SK-N-SH (cell line): Measurements from ENCODE around the gene NPM1. TPM values are rescaled to one million over a fixed set of nuclear protein-coding genes. Genes with fewer than 3 reads are reported as not detected.
A peak's percentile ranks its signal among the peaks of the same experiment; 100 is the strongest.

ENCODE experiments used
- CTCF ChIA-PET: fragments of 300-600, 350-600 bp; formaldehyde crosslinking; extraction: SDS; loops from one replicate; lab custom pipeline; 2021; lab: Yijun Ruan, JAX
- POLR2A ChIA-PET: fragments of 350-600 bp; sonication (Branson Sonifier 250); formaldehyde crosslinking; extraction: SDS; loops from one replicate; lab custom pipeline; 2020; ENCODE audit warnings: antibody characterized with exemption, inconsistent platforms; lab: Yijun Ruan, JAX
- DNase-seq: peaks from one replicate; pipeline ENCODE4 v3.0.0; 2012
- H2AFZ ChIP-seq: fragments of 200-600 bp; sonication (generic); 2 replicates; pipeline ENCODE4 v1.8.1; 2016; ENCODE audit warnings: antibody characterized with exemption, mild to moderate bottlenecking, low read depth
- H3F3A ChIP-seq: fragments of 200-600 bp; sonication (generic); replicated peaks from 2 replicates; pipeline ENCODE3; 2016; ENCODE audit warnings: antibody characterized with exemption, mild to moderate bottlenecking; ENCODE audit not compliant: insufficient read depth
- H3K27ac ChIP-seq, 2 experiments: fragments of 200-500 bp in 1 of 2; fragments of 200-600 bp in 1 of 2; sonication (Bioruptor generic) in 1 of 2; sonication (generic), shearing (Covaris generic) in 1 of 2; 2 replicates each; pipeline versions ENCODE4 v1.5.1 to v1.6.1; 2014 to 2016; ENCODE audit warnings: low read depth in 2 of 2, inconsistent platforms in 1 of 2, low read length in 1 of 2, mild to moderate bottlenecking in 1 of 2, mixed read lengths in 1 of 2
- H3K27me3 ChIP-seq: fragments of 200-600 bp; sonication (generic), shearing (Covaris generic); 2 replicates; pipeline ENCODE4 v1.6.1; 2016; ENCODE audit warnings: mixed run types; ENCODE audit not compliant: insufficient read depth
- H3K36me3 ChIP-seq, 2 experiments: fragments of 200-500 bp in 1 of 2; fragments of 200-600 bp in 1 of 2; sonication (Bioruptor generic) in 1 of 2; sonication (generic) in 1 of 2; replicated peaks in 1 of 2; 2 replicates each; pipeline versions ENCODE3 to v1.5.1; 2014 to 2016; ENCODE audit warnings: low read length in 1 of 2, mild to moderate bottlenecking in 1 of 2; ENCODE audit not compliant: insufficient read depth in 2 of 2, control insufficient read depth in 1 of 2
- H3K4me1 ChIP-seq, 2 experiments: fragments of 200-500 bp in 1 of 2; fragments of 200-600 bp in 1 of 2; sonication (Bioruptor generic) in 1 of 2; sonication (generic), shearing (Covaris generic) in 1 of 2; 2 replicates each; pipeline versions ENCODE4 v1.5.1 to v1.6.1; 2014 to 2016; ENCODE audit warnings: low read depth in 1 of 2, low read length in 1 of 2, mixed run types in 1 of 2; ENCODE audit not compliant: insufficient read depth in 2 of 2, control insufficient read depth in 1 of 2
- H3K4me2 ChIP-seq: fragments of 200-600 bp; sonication (generic), shearing (Covaris generic); 2 replicates; pipeline ENCODE4 v1.6.1; 2017; ENCODE audit warnings: mixed run types
- H3K4me3 ChIP-seq, 2 experiments: fragments of 200-500 bp in 1 of 2; fragments of 200-600 bp in 1 of 2; sonication (Bioruptor generic) in 1 of 2; sonication (generic), shearing (Covaris generic) in 1 of 2; 2 replicates each; pipeline versions ENCODE4 v1.5.1 to v1.8.1; 2014 to 2016; ENCODE audit warnings: low read depth in 2 of 2, inconsistent platforms in 1 of 2, low read length in 1 of 2, mild to moderate bottlenecking in 1 of 2, mixed read lengths in 1 of 2, moderate library complexity in 1 of 2
- H3K79me2 ChIP-seq: fragments of 200-600 bp; sonication (generic); 2 replicates; pipeline ENCODE4 v1.8.1; 2017; ENCODE audit warnings: mild to moderate bottlenecking; ENCODE audit not compliant: insufficient read depth
- H3K9ac ChIP-seq: fragments of 200-600 bp; sonication (generic); 2 replicates; pipeline ENCODE4 v1.6.1; 2017; ENCODE audit warnings: mixed run types
- H3K9me2 ChIP-seq: fragments of 200-600 bp; sonication (generic); 2 replicates; pipeline ENCODE4 v1.6.1; 2017; ENCODE audit warnings: mixed run types
- H3K9me3 ChIP-seq: fragments of 200-600 bp; sonication (generic); 2 replicates; pipeline ENCODE4 v1.6.1; 2017; ENCODE audit warnings: mixed run types, mild to moderate bottlenecking, moderate library complexity
- H4K20me1 ChIP-seq: fragments of 200-600 bp; sonication (generic); 2 replicates; pipeline ENCODE4 v1.6.1; 2017; ENCODE audit warnings: mild to moderate bottlenecking, mixed run types; ENCODE audit not compliant: insufficient read depth
- EZH2phosphoT487 ChIP-seq: fragments of 200-600 bp; sonication (generic); IDR thresholded peaks from 2 replicates; pipeline ENCODE4 v1.6.1; 2017; ENCODE audit warnings: low read depth, mixed run types, mild to moderate bottlenecking, antibody characterized with exemption, moderate library complexity, borderline replicate concordance
- GABPA ChIP-seq: IDR thresholded peaks from 2 replicates; pipeline ENCODE4 v1.4.0; 2012; ENCODE audit warnings: low read depth, mild to moderate bottlenecking
- GATA2 ChIP-seq: sonication (generic); formaldehyde crosslinking; IDR thresholded peaks from 2 replicates; pipeline ENCODE4 v1.5.0; 2020; ENCODE audit warnings: mild to moderate bottlenecking, missing genetic modification reagents
- JUND ChIP-seq: IDR thresholded peaks from 2 replicates; pipeline ENCODE4 v1.4.0; 2012
- MAX ChIP-seq: IDR thresholded peaks from 2 replicates; pipeline ENCODE4 v1.4.0; 2012; ENCODE audit warnings: low read depth
- MEF2A ChIP-seq: IDR thresholded peaks from 2 replicates; pipeline ENCODE4 v1.4.0; 2012; ENCODE audit warnings: low read depth, borderline replicate concordance
- NFIC ChIP-seq: IDR thresholded peaks from 2 replicates; pipeline ENCODE4 v1.4.0; 2012; ENCODE audit warnings: borderline replicate concordance
- RCOR1 ChIP-seq: fragments of 150-350 bp; IDR thresholded peaks from 2 replicates; pipeline ENCODE4 v1.6.1; 2017; ENCODE audit warnings: antibody characterized with exemption, low read length
- RFX5 ChIP-seq: IDR thresholded peaks from 2 replicates; pipeline ENCODE4 v1.6.1; 2012; ENCODE audit warnings: mild to moderate bottlenecking, improper control_type of control experiment, low read length
- SIN3A ChIP-seq: IDR thresholded peaks from 2 replicates; pipeline ENCODE4 v1.6.1; 2012; ENCODE audit warnings: low read depth, mild to moderate bottlenecking, low read length, moderate library complexity, borderline replicate concordance
- SMC3 ChIP-seq: IDR thresholded peaks from 2 replicates; pipeline ENCODE4 v1.6.1; 2012; ENCODE audit warnings: low read depth, low read length, improper control_type of control experiment
- TAF1 ChIP-seq: IDR thresholded peaks from 2 replicates; pipeline ENCODE4 v1.6.1; 2012; ENCODE audit warnings: low read depth, mild to moderate bottlenecking, low read length, moderate library complexity, borderline replicate concordance
- TCF12 ChIP-seq: IDR thresholded peaks from 2 replicates; pipeline ENCODE4 v1.4.0; 2012
- YY1 ChIP-seq: IDR thresholded peaks from 2 replicates; pipeline ENCODE4 v1.4.0; 2012; ENCODE audit warnings: low read depth, mild to moderate bottlenecking
- ZBTB33 ChIP-seq: IDR thresholded peaks from 2 replicates; pipeline ENCODE4 v1.4.0; 2012; ENCODE audit warnings: low read depth, borderline replicate concordance
- WGBS: methylation state at CpG from one replicate; pipeline ENCODE4 v1.1.6; 2017; ENCODE audit warnings: low lambda C conversion rate; 5-methylcytosine and 5-hydroxymethylcytosine counted together
- polyA plus RNA-seq, 3 experiments: library from polyadenylated mRNA; depleted of rRNA; stranded (reverse); fragments of >200 nt; gene quantifications; 2 replicates each; pipeline ENCODE4 v1.2.3, GENCODE V29; 2012
- TF ChIP-seq, protein P1 (sequence below): IDR thresholded peaks from 2 replicates; pipeline ENCODE4; 2012
- TF ChIP-seq, protein P2 (sequence below): fragments of 150-350 bp; IDR thresholded peaks from 2 replicates; pipeline ENCODE4 v1.6.1; 2017; ENCODE audit warnings: antibody characterized with exemption, low read length, low read depth, borderline replicate concordance
- TF ChIP-seq, protein P3 (sequence below): IDR thresholded peaks from 2 replicates; pipeline ENCODE4 v1.4.0; 2012; ENCODE audit warnings: low read depth, borderline replicate concordance
- TF ChIP-seq, protein P4 (sequence below): fragments of 200-600 bp; sonication (generic); IDR thresholded peaks from 2 replicates; pipeline ENCODE4 v1.6.1; 2017; ENCODE audit warnings: antibody characterized with exemption, mild to moderate bottlenecking, moderate library complexity

NPM1 gene
- polyA plus RNA-seq, 1 of the 3 experiments (the other 2 are of a cell fraction) = 4,764 TPM

DNA sequence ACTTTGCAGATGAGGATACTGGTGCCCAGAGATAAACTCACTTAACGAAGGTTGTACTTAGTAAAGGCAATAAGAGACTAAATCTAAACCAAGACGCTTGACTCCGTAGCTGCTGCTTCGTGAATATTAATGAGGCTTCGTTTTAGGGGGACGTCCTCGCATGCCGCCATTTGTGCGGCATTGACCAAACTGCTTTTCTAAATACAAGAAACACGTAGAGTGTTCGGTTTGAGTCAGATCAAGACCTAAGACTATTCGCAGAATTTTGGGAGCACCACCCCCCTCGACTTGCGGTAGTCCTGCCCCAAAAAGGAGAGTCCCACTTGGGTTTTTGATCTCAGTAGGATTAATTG is 1.1 kb downstream of the NPM1 start:
- Histone ChIP-seq H2AFZ (no peak overlapping the region), H3K27ac (peak overlapping the region; percentile 47 to 88; a peak in 3 of 4 replicates), H3K4me1 (peaks cover 7 to 16% of the 10 kb centered on the region in 2 experiments; a peak in 3 of 4 replicates), H4K20me1 (peaks cover 59% of the 10 kb centered on the region), H3K27me3 (no peaks in the 10 kb centered on the region), H3K4me2 (peak overlapping the region; percentile 89), H3F3A (peaks cover 19% of the 10 kb centered on the region), H3K36me3 (peaks cover 42 to 46% of the 10 kb centered on the region in 2 experiments), H3K9ac (peak overlapping the region; percentile 85), H3K9me2 (no peaks in the 10 kb centered on the region), H3K79me2 (peaks cover 61% of the 10 kb centered on the region), H3K9me3 (no peaks in the 10 kb centered on the region), H3K4me3 (peak overlapping the region; percentile 68 to 82)
- CTCF ChIA-PET = interaction anchor here (1.2 kb wide), 1 partner anchor 46 kb away, joined by 6 read pairs; no protein-coding TSS in a partner anchor
- POLR2A ChIA-PET = interaction anchor here (0.7 to 2.3 kb wide), 5 partner anchors 12 to 400 kb away, joined by 3 to 9 read pairs (median 4); partner anchors contain the start of gene TLX3
- WGBS = under 1% methylated on average over 14 of the region's 14 CpGs
- TF ChIP-seq, protein P1, sequence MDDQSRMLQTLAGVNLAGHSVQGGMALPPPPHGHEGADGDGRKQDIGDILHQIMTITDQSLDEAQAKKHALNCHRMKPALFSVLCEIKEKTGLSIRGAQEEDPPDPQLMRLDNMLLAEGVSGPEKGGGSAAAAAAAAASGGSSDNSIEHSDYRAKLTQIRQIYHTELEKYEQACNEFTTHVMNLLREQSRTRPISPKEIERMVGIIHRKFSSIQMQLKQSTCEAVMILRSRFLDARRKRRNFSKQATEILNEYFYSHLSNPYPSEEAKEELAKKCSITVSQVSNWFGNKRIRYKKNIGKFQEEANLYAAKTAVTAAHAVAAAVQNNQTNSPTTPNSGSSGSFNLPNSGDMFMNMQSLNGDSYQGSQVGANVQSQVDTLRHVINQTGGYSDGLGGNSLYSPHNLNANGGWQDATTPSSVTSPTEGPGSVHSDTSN = no peak
- TF ChIP-seq NFIC = no peak
- no peak for TF ChIP-seq ZBTB33
- 0 out of 2 replicates have a peak, but pooled peaks have one; percentile 29 for TF ChIP-seq YY1
- no peak for TF ChIP-seq TAF1
- no peak for TF ChIP-seq EZH2phosphoT487
- TF ChIP-seq GATA2 (CRISPR knock-in tag) = no peak
- no peak for TF ChIP-seq SIN3A
- no peak for DNase-seq

GRCh38 chr5:171390883-171391677 is 3.4 kb downstream of the NPM1 start:
- Histone ChIP-seq H4K20me1 (peaks cover 82% of the 10 kb centered on the region), H3K27me3 (no peaks in the 10 kb centered on the region), H3K9ac (no peak overlapping the region), H3K4me1 (peaks cover 7 to 16% of the 10 kb centered on the region in 2 experiments; a peak in 3 of 4 replicates), H3K9me3 (no peaks in the 10 kb centered on the region), H3K9me2 (no peaks in the 10 kb centered on the region), H3F3A (peaks cover 26% of the 10 kb centered on the region), H3K4me2 (peak overlapping the region; percentile 89), H3K4me3 (peak overlapping the region; percentile 68 to 82; a peak in 2 of 4 replicates), H3K27ac (no peak overlapping the region), H3K36me3 (peaks cover 63 to 65% of the 10 kb centered on the region in 2 experiments), H2AFZ (no peak overlapping the region), H3K79me2 (peaks cover 84% of the 10 kb centered on the region)
- CTCF ChIA-PET = no interaction called here
- POLR2A ChIA-PET = no interaction called here
- 65% methylated on average over 8 of the region's 8 CpGs for WGBS
- DNase-seq = no peak
- TF ChIP-seq GABPA (no peak), TAF1 (no peak), MEF2A (no peak), RFX5 (no peak), MAX (no peak), SIN3A (no peak), GATA2 (CRISPR knock-in tag) (no peak), JUND (no peak), NFIC (no peak), RCOR1 (no peak), SMC3 (no peak), TCF12 (no peak)
- TF ChIP-seq, protein P2, sequence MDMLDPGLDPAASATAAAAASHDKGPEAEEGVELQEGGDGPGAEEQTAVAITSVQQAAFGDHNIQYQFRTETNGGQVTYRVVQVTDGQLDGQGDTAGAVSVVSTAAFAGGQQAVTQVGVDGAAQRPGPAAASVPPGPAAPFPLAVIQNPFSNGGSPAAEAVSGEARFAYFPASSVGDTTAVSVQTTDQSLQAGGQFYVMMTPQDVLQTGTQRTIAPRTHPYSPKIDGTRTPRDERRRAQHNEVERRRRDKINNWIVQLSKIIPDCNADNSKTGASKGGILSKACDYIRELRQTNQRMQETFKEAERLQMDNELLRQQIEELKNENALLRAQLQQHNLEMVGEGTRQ = no peak
- TF ChIP-seq, protein P3, sequence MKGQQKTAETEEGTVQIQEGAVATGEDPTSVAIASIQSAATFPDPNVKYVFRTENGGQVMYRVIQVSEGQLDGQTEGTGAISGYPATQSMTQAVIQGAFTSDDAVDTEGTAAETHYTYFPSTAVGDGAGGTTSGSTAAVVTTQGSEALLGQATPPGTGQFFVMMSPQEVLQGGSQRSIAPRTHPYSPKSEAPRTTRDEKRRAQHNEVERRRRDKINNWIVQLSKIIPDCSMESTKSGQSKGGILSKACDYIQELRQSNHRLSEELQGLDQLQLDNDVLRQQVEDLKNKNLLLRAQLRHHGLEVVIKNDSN = no peak
- TF ChIP-seq, protein P4, sequence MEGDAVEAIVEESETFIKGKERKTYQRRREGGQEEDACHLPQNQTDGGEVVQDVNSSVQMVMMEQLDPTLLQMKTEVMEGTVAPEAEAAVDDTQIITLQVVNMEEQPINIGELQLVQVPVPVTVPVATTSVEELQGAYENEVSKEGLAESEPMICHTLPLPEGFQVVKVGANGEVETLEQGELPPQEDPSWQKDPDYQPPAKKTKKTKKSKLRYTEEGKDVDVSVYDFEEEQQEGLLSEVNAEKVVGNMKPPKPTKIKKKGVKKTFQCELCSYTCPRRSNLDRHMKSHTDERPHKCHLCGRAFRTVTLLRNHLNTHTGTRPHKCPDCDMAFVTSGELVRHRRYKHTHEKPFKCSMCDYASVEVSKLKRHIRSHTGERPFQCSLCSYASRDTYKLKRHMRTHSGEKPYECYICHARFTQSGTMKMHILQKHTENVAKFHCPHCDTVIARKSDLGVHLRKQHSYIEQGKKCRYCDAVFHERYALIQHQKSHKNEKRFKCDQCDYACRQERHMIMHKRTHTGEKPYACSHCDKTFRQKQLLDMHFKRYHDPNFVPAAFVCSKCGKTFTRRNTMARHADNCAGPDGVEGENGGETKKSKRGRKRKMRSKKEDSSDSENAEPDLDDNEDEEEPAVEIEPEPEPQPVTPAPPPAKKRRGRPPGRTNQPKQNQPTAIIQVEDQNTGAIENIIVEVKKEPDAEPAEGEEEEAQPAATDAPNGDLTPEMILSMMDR = no peak
